Kasumi-1 (cell line): ENCODE results near the gene CLDN6.
"Not testable (repeated sequence)": the region's sequence is repeated elsewhere in the genome, so short reads cannot be mapped to it uniquely, and the experiment has no call there.

Experiments
- DNase-seq, 2 experiments: peaks; one replicate each; lab custom pipeline; 2025; lab: John Stamatoyannopoulos, UW

The CLDN6 gene, protein sequence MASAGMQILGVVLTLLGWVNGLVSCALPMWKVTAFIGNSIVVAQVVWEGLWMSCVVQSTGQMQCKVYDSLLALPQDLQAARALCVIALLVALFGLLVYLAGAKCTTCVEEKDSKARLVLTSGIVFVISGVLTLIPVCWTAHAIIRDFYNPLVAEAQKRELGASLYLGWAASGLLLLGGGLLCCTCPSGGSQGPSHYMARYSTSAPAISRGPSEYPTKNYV

DNA sequence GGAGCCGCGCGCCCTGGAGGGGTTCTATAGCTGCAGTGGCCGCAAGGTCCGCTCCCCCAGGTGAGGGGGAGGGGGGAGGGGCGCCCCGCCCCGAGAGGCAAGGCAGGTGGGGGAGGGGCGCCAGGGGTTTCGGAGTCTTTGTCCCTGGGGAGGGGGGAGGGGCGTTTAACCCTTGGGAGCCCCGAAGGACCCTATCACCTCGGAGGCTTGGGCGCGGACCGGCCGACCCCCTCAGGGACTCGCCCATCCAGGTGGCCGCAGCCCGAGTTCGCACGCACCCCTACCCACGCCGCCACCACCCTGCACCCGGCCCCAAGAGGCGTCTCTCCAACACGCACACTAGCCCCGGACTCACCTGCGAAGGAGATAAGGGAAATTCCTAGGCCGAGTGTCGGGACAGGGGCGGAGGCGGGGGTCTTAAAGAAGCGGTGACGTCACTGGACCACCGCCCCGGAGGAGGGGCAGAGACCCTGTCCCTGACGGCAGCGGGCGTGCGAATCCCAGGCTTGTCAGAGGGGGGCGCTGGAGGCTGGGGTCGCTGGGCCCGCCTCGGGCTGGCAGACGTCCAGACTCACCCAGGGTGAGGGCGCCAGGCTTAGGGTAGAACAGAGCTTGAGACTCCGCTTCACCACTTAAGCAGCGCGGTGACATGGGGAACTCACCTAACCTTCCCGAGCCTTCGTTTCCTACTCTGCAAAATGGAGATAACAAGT is at the start of gene CLDN6:
CLDN6 (minus strand) TSS at position 390 of the 713 bp plus-strand sequence. CDS start 2,162 bp downstream, outside the sequence.
- DNase-seq, result no peak

GRCh38 chr16:3066440-3066748 is 48.4 kb upstream of the CLDN6 start:
- DNase-seq, result no peak

- no peak for DNase-seq
These were observed 47.9 kb upstream of the CLDN6 start for GRCh38 chr16:3065742-3066439.

GRCh38 chr16:3065069-3065741 is 47.2 kb upstream of the CLDN6 start, which contains the start of gene IL32:
Gene IL32 (plus strand): TSS chr16:3065640. CDS start chr16:3065812, 172 bp downstream.
- no peak for DNase-seq

- no peak for DNase-seq
These were observed 45.8 kb upstream of the CLDN6 start for GRCh38 chr16:3063625-3064386.

GRCh38 chr16:3062553-3062952 is 44.6 kb upstream of the CLDN6 start:
- no peak for DNase-seq

DNA sequence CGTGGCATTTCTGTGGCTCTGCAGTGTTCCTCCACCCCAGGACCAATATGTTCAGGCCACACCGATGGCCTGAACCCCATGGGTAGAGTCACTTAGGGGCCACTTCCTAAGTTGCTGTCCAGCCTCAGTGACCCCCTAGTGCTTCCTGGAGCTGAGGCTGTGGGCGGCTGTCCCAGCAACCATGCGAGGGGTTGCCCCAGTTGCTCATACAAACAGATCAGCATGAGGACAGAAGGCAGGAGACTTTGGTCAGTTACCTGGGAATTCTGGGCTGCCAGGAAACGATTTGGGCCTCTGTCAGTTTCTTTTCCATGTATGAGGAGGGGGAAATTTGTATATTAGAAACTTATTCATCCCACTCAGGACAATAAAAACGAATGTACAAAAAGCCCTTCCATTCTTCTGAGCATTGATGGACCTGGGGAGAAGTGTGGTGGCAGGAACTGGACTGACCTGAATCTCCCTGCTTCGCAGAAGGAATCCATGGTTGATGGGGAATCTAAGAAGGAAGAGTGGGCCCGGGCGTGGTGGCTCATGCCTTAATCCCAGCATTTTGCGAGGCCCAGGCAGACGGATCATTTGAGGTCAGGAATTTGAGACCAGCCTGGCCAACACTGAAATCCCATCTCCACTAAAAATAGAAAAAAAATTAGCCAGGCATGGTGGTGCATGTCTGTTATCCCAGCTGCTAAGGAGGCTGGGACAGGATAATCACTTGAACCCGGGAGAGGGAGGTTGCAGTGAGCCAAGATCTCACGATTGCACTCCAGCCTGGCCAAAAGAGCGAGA is 42.5 kb upstream of the CLDN6 start:
- no peak for DNase-seq

DNA sequence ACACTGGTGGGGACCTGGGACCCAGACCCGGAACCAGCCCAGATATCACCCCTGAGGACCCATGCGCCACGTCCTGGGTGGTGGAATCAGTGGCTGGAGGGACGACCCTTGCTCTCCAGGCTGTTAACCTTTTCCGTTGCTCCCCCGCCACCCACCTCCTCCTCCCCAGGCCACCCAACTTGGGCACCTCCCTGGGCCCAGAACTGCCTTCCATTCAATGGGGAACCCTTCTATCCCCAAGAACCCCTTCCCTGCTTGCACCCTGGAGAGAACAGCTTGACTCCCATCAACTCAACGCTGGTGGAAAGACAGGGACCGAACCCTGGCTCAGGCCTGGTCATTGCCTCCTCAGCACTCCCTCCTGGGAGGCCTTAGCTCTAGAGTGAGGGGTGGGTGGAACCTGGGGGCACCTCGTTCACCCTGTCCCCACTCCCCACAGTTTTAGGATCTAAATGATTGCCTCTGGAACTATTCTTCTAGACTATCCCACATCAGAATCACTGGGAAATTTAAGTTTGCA is 41.8 kb upstream of the CLDN6 start:
- DNase-seq, result no peak

GRCh38 chr16:3059041-3059722 is 41.2 kb upstream of the CLDN6 start:
- peak; percentile 21 to 48 for DNase-seq

- peak; percentile 10 to 18 for DNase-seq
These were observed 40.4 kb upstream of the CLDN6 start for GRCh38 chr16:3058139-3059030.

DNA sequence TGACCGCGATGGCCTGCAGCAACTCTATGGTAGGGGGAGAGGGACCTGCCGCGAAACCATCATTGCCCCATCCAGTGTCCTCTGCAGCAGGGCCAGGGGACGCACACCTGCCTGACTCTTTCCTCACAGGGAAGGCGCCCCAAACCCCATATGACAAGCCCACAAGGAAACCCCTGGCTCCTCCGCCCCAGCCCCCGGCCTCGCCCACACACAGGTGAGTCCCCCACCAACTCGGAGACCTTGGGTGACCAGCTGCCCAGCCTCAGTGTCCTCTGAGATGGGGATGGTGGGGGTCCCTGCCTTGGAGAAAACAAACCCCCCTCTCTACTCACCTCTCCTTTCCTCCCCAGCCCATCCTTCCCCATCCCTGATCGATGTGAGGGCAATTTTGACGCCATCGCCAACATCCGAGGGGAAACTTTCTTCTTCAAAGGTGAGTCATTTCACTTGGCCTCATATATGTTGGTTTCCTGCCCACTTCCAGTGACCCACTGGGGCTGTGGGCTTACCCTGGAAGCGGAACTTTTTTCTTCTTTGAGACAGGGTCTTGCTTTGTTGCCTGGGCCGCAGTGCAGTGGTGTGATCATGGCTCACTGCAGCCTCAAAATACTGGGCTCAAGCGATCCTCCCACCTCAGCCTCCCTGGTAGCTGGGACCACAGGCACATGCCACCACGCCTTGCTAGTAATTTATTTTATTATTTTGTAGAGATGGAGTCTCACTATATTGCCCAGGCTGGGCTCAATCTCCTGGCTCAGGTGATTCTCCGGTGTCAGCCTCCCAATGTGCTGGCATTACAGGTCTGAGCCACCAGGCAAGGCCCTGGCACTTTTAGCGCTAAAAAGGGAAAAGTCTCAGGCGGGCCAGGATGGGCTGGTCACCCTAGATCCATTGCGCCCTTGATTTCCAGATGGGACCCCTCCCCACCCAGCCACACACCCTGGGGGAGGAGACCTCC is 39.5 kb upstream of the CLDN6 start:
- DNase-seq, result no peak

DNA sequence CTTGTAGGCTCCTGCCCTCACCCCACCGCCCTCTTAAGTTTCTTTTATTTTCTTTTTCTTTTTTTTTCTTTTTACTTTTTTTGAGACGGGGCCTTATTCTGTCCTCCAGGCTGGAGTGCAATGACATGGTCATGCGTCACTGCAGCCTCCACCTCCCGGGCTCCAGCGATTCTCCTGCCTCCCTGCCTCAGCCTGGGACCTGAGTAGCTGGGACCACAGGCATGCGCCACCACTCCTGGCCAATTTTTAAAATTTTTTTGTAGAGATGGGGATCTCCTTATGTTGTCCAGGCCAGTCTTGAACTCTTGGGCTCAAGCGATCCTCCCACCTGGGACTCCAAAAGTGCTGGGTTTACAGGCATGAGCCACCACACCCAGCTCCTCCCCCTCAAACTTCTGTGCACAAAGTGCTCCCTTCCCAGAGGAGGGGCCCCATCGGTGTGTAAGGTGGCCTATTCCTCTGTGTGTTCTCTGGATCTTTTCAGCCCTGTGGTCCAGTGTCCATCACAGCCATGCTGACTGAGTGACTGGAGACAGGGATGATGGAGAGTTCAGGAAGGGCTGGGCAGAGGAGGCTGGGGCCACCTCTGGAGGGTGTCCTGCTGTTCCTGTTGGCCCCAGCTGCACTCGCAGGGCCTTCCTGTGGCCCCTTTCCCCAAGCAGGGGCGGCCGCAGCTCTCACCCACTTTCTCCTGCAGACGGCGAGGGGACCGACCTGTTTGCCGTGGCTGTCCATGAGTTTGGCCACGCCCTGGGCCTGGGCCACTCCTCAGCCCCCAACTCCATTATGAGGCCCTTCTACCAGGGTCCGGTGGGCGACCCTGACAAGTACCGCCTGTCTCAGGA is 38.6 kb upstream of the CLDN6 start:
- DNase-seq, result no peak

DNA sequence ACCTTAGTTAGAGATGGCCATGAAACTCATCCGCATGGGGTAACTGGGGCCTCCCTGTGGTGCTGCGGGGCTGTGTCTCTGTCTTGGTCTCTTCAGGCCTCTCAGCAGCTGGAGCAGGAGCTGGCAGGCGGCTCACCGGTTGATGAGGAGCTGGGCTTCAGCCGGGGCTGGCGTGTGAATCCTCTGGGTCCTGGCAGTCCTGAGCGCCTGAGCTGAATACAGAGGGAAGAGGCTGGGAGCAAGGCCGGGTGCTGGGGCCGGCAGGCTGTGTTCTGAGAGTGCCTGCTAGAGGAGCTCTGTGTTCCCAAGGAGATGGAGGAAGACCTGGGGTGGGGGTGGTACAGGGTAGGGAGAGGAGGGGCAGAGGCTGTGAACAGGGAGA is 37.7 kb upstream of the CLDN6 start:
- not testable (repeated sequence) for DNase-seq

- DNase-seq, result peak; percentile 84 to 87
These were observed 37.2 kb upstream of the CLDN6 start for GRCh38 chr16:3054965-3055733.

DNA sequence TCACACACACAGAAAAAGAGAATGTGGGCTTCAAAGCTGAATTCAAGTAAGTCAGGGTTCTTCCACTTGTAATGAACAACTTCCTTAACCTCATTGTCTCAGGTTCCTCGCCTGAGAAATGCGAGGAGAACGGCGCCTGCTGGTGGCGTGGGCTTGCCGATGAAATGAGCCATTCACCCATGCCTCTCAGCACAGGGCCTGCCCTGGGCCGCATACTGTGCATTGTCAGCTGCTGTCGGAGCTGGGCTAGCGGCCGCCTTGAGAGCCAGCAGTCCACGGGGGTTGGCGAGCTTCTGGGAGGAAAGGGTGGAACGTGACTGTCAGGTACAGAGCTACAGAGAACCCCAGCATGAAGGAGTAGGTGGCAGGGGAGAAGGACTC is 35.3 kb upstream of the CLDN6 start:
- not testable (repeated sequence) for DNase-seq
